ENCODE data around the gene TM9SF4.
A peak's percentile ranks its signal among the peaks of the same experiment; 100 is the strongest.

Gene TM9SF4

DNA sequence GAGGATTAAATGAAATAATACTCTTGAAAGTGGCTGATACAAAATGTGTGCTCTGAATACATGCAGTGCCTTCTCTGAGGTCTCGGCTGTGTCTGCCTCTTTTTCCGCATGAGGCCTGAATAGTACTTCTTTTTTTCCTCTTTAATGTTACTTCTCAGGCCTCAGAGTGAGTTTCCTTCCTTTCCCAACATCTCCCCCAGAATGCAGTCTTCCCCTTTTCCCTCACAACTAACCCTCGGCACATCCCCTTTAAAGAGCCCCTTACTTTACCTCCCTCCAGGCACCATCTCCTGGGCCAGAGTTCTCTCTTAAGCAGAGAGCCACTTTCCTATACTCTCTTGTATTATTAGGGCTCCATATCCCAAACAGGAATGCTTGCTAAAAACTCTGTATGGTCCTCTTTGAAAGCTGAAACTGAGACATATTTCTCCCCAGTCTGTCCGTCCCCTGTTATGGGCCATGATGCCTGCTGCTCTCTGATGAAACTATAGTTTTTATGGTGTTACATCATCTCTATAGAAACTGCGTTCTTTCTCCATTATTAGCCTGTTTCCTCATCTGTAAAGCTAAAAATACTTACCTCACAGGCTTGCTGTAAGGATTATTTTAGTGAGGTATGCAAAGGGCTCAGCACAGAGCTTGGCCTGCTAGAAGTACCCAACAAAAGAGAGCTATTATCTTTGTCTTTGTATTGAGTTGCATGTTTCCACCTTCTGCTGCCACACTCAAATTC lies 95.8 kb downstream of the TM9SF4 start:
- peaks cover 62% of the 10 kb centered on the region for H3K4me1 Mint-ChIP-seq (ENCODE audit: low read depth)
- no peaks in the 10 kb centered on the region for H3K27me3 Mint-ChIP-seq (ENCODE audit: low read depth)
- peak overlapping the region; percentile 60 for H3K27ac Mint-ChIP-seq
- H3K9me3 Mint-ChIP-seq: no peaks in the 10 kb centered on the region
- H3K36me3 Mint-ChIP-seq (ENCODE audit: low read depth): peaks cover 19% of the 10 kb centered on the region
- H3K4me3 Mint-ChIP-seq: peak overlapping the region; percentile 99

DNA sequence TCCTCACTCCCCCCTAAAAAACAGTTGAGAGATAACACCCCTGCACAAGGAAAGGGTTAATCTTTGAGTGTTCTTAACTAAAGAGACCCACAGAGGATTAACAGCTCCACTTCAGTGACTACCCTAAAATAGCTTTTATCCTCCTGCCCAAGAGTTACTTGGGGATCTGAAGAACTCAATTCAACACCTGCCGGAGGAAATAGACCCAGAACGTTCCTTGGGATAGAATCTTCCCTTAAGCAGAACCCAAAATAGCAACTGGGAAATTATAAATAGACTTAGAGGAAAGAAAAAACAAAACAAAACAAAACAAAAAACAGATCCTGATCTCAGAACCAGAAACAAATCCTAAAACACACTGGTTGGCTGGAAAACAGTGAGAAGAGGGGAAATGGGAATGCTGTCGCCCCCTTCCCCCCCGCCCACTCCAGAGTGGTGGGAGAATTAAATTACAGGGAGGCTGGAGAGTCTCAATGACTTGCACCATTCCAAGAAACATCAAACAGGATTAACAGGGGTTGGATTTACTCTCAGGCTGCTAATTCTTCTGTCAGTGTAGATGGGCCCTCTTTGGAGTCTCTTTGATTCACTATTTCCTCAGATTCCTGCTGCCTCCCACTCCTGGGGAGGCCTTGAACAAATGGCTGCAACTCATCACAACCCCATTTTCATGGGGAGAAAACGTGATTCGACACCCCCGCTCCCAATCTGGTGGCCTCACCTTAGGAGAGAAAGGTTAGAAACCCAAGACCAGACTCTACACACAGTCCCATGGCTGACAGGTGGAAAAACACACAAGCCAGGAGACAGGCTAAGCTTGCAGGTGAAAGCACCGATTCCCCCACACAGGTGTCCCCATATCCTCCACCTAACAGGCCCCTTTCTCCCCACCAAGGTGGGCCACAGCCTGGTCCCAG lies 96.6 kb downstream of the TM9SF4 start:
- H3K36me3 Mint-ChIP-seq (ENCODE audit: low read depth): peaks cover 22% of the 10 kb centered on the region
- peaks cover 70% of the 10 kb centered on the region for H3K4me1 Mint-ChIP-seq (ENCODE audit: low read depth)
- no peaks in the 10 kb centered on the region for H3K27me3 Mint-ChIP-seq (ENCODE audit: low read depth)
- peak overlapping the region; percentile 96 for H3K27ac Mint-ChIP-seq
- peak overlapping the region; percentile 99 for H3K4me3 Mint-ChIP-seq
- H3K9me3 Mint-ChIP-seq: no peaks in the 10 kb centered on the region

DNA sequence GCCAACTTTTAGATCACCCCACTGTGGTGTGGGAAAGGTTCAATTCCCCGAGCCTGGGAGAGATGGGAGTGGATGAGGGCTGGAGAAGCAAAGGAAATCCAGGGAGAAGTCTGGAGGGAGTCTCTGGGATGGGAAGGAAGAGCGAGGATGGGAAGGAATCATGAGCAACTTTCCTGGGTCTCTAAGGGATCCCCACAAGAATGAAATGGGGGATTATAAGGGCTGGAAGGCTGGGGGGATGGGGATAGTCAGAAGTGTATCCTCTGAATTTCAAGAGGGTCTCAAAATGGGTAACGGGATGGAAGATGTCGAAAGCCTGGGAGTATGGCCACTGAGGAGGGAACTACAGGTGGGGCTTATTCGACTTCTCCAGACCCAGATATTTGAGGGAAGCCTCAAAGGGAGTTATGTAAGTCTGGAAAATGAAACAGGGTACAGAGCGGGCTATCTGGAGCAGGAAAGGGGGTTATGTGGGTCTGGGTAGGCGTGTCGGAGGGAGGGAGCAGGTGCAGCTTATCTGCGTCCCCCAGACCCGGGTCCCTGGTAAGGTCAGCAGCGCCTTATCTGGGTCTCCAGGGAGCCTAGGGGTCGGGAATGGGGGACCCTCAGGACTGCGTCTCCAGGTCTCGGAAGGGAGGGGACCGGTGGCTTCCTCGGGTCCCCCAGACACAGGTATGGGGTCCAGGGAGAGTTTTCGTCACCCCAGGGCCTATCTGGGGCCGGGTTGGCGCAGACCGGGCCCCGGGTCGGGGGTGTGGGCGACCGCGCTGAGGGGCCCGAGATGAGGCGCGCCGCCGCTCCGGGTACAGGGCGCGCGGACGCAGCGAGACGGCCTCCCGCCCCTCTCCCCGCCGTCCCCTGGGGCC lies 97.5 kb downstream of the TM9SF4 start:
- Mint-ChIP-seq H3K9me3 (no peaks in the 10 kb centered on the region), H3K36me3 (ENCODE audit: low read depth) (peaks cover 26% of the 10 kb centered on the region), H3K27ac (peak overlapping the region; percentile 96), H3K4me3 (peak overlapping the region; percentile 99), H3K27me3 (ENCODE audit: low read depth) (no peaks in the 10 kb centered on the region), H3K4me1 (ENCODE audit: low read depth) (peaks cover 75% of the 10 kb centered on the region)

DNA sequence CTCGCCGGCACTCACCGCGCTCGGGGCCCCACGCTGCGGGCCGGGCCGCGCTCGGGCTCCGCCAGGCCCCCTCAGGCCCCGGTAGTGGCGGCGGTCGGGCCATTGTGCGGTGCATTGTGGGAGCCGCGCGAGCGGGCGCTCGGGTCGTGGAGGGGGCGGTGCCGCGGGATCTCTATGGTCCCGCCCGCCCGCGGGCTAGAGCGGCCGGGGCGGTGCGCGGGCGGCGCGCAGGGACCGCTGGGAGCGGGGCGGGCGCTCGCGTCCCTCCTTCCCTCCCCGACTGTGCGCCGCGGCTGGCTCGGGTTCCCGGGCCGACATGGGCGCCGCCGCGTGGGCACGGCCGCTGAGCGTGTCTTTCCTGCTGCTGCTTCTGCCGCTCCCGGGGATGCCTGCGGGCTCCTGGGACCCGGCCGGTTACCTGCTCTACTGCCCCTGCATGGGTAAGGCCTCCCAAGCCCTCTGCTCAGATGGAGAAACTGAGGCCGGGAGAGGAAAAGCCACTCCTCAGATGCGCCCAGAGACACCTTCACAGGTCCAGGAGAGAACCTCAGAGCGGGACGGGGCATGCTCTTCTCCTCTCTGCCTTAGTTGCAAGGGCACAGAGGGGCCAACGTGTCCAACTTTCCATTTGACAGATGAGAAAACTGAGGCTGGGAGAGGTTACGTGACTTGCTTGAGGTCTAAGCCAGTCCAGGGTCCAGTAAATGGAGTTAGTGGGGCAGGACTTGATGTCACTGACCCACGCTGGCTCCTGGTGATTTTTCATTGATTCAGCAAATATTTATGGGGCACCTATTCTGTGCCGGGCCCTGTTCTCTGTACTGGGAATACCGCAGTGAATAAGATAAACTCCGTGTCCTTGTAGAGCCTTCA lies 98.3 kb downstream of the TM9SF4 start, which contains the start of the genes PLAGL2 and POFUT1:
TSS of gene PLAGL2 (minus strand) at position 118 of the 873 bp plus-strand sequence. CDS start 5,565 bp downstream, outside the sequence.
TSS of gene POFUT1 (plus strand) at position 255 of the 873 bp plus-strand sequence. CDS start at position 317, 62 bp downstream.
- Mint-ChIP-seq H3K4me1 (ENCODE audit: low read depth) (peaks cover 72% of the 10 kb centered on the region), H3K27me3 (ENCODE audit: low read depth) (no peaks in the 10 kb centered on the region), H3K9me3 (no peaks in the 10 kb centered on the region), H3K27ac (peak within 1 kb of the TSS; percentile 96), H3K4me3 (peak within 1 kb of the TSS; percentile 99), H3K36me3 (ENCODE audit: low read depth) (peaks cover 29% of the 10 kb centered on the region)

GRCh38 chr20:32208499-32209154 lies 99.1 kb downstream of the TM9SF4 start:
- H3K27me3 Mint-ChIP-seq (ENCODE audit: low read depth): no peaks in the 10 kb centered on the region
- peaks cover 64% of the 10 kb centered on the region for H3K4me1 Mint-ChIP-seq (ENCODE audit: low read depth)
- H3K36me3 Mint-ChIP-seq (ENCODE audit: low read depth): peaks cover 28% of the 10 kb centered on the region
- peak overlapping the region; percentile 87 for H3K4me3 Mint-ChIP-seq
- no peaks in the 10 kb centered on the region for H3K9me3 Mint-ChIP-seq
- peak overlapping the region; percentile 74 for H3K27ac Mint-ChIP-seq

GRCh38 chr20:32209850-32210605 lies 100.5 kb downstream of the TM9SF4 start:
- Mint-ChIP-seq H3K4me3 (peak overlapping the region; percentile 49), H3K4me1 (ENCODE audit: low read depth) (peaks cover 52% of the 10 kb centered on the region), H3K27me3 (ENCODE audit: low read depth) (no peaks in the 10 kb centered on the region), H3K27ac (peak overlapping the region; percentile 57), H3K9me3 (no peaks in the 10 kb centered on the region), H3K36me3 (ENCODE audit: low read depth) (peaks cover 26% of the 10 kb centered on the region)

DNA sequence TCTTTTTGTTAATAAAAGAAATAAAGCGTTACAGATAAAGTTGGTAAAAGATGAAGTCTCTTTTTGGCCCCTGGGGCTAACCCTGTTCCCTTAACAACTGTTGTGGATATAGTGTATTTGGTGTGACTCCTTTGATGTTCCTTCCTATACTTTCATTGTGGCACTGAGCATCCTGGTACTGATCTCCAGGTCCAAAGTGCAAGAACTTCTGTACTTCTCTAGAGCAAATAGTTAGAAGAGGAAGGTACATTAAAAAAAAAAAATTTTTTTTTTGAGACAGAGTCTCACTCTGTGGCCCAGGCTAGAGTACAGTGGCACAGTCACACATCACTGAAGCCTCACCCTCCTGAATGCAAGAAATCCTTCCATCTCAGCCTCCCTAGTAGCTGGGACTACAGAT lies 104.4 kb downstream of the TM9SF4 start:
- H3K36me3 Mint-ChIP-seq (ENCODE audit: low read depth): peaks cover 32% of the 10 kb centered on the region
- no peak overlapping the region for H3K4me3 Mint-ChIP-seq
- H3K9me3 Mint-ChIP-seq: no peaks in the 10 kb centered on the region
- H3K27ac Mint-ChIP-seq: no peak overlapping the region
- peaks cover 28% of the 10 kb centered on the region for H3K4me1 Mint-ChIP-seq (ENCODE audit: low read depth)
- H3K27me3 Mint-ChIP-seq (ENCODE audit: low read depth): no peaks in the 10 kb centered on the region

- H3K4me1 Mint-ChIP-seq (ENCODE audit: low read depth): peaks cover 18% of the 10 kb centered on the region
- H3K9me3 Mint-ChIP-seq: no peaks in the 10 kb centered on the region
- H3K27ac Mint-ChIP-seq: no peak overlapping the region
- H3K36me3 Mint-ChIP-seq (ENCODE audit: low read depth): peaks cover 37% of the 10 kb centered on the region
- H3K4me3 Mint-ChIP-seq: no peak overlapping the region
- no peaks in the 10 kb centered on the region for H3K27me3 Mint-ChIP-seq (ENCODE audit: low read depth)
These were observed 105.6 kb downstream of the TM9SF4 start for GRCh38 chr20:32215147-32215546.

DNA sequence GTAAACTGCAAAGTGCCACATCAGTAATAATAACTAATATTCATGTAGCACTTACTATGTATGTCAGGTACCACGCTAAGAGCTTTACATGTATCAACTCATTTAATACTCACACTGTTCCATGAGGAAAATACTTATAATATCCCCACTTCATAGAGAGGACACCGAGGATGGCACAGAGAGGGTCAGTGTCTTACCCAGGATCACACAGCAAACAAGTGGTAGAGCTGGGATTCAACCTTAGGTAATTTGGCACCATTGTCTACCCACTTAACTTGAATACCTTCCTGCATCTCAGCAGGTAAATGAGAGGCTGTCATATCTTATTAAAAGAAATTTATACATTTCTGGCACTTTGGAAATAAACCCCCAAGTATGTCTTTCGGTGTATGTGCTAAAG lies 106.2 kb downstream of the TM9SF4 start:
- Mint-ChIP-seq H3K27ac (no peak overlapping the region), H3K9me3 (no peaks in the 10 kb centered on the region), H3K4me3 (no peak overlapping the region), H3K36me3 (ENCODE audit: low read depth) (peaks cover 34% of the 10 kb centered on the region), H3K4me1 (ENCODE audit: low read depth) (peaks cover 12% of the 10 kb centered on the region), H3K27me3 (ENCODE audit: low read depth) (no peaks in the 10 kb centered on the region)

GRCh38 chr20:32216179-32217142 lies 106.9 kb downstream of the TM9SF4 start:
- H3K4me1 Mint-ChIP-seq (ENCODE audit: low read depth): peaks cover 8% of the 10 kb centered on the region
- H3K27ac Mint-ChIP-seq: no peak overlapping the region
- H3K36me3 Mint-ChIP-seq (ENCODE audit: low read depth): peaks cover 35% of the 10 kb centered on the region
- H3K27me3 Mint-ChIP-seq (ENCODE audit: low read depth): no peaks in the 10 kb centered on the region
- no peak overlapping the region for H3K4me3 Mint-ChIP-seq
- H3K9me3 Mint-ChIP-seq: no peaks in the 10 kb centered on the region

All from T-helper 1 cell treated with Interleukin-12 subunit alpha and Interleukin-12 subunit beta and Interleukin-4 antibody, amounts not matched to agents 30 μg/mL and 1 μg/mL, for 36 hours (primary cell).